Measurements from ENCODE around the gene PM20D2.
"Not testable (repeated sequence)": the region's sequence is repeated elsewhere in the genome, so short reads cannot be mapped to it uniquely, and the experiment has no call there.

PM20D2 gene

GRCh38 chr6:89145956-89146717, at the start of gene PM20D2:
Gene PM20D2 (plus strand): TSS chr6:89146055. CDS start chr6:89146145, 90 bp downstream.
- DNase-seq = peak; percentile 64

GRCh38 chr6:89098461-89098860, 47.4 kb upstream of the PM20D2 start:
- DNase-seq = no peak

- no peak for DNase-seq
These were observed 45.7 kb upstream of the PM20D2 start for GRCh38 chr6:89100114-89100513.

- DNase-seq = no peak
These were observed 35.6 kb upstream of the PM20D2 start for GRCh38 chr6:89110284-89110683.

- no peak for DNase-seq
These were observed 33.9 kb upstream of the PM20D2 start for GRCh38 chr6:89111933-89112332.

GRCh38 chr6:89116702-89117101, 29.2 kb upstream of the PM20D2 start:
- no peak for DNase-seq

- peak; percentile 39 for DNase-seq
These were observed 28.4 kb upstream of the PM20D2 start, which contains the start of gene SRSF12 for GRCh38 chr6:89117211-89118108. Gene SRSF12 (minus strand): TSS chr6:89118071. CDS start chr6:89117887, 184 bp downstream.

GRCh38 chr6:89118931-89119330, 26.9 kb upstream of the PM20D2 start:
- DNase-seq = no peak

GRCh38 chr6:89120371-89120770, 25.5 kb upstream of the PM20D2 start:
- DNase-seq = no peak

- no peak for DNase-seq
These were observed 23.9 kb upstream of the PM20D2 start for GRCh38 chr6:89121934-89122333.

- peak; percentile 45 for DNase-seq
These were observed 23.2 kb upstream of the PM20D2 start for GRCh38 chr6:89122625-89123024.

GRCh38 chr6:89128256-89128671, 17.6 kb upstream of the PM20D2 start:
- not testable (repeated sequence) for DNase-seq

- DNase-seq = no peak
These were observed 14.3 kb upstream of the PM20D2 start for GRCh38 chr6:89131599-89131998.

- DNase-seq = no peak
These were observed 13.8 kb upstream of the PM20D2 start for GRCh38 chr6:89132057-89132456.

- no peak for DNase-seq
These were observed 11.9 kb upstream of the PM20D2 start for GRCh38 chr6:89133981-89134380.

GRCh38 chr6:89134723-89135122, 11.1 kb upstream of the PM20D2 start:
- DNase-seq = no peak

GRCh38 chr6:89138173-89138572, 7.7 kb upstream of the PM20D2 start:
- no peak for DNase-seq

- no peak for DNase-seq
These were observed 6.1 kb upstream of the PM20D2 start for GRCh38 chr6:89139509-89140346.

- DNase-seq = no peak
These were observed 5.3 kb upstream of the PM20D2 start for GRCh38 chr6:89140347-89141156.

GRCh38 chr6:89144354-89144906, 1.4 kb upstream of the PM20D2 start:
- no peak for DNase-seq

GRCh38 chr6:89145091-89145955, 532 bp upstream of the PM20D2 start:
- peak; percentile 52 for DNase-seq
